ENCODE measurements around the gene EP400. TPM values are rescaled to one million over a fixed set of nuclear protein-coding genes. Genes with fewer than 3 reads are reported as not detected.

Gene EP400
- total and polyA plus RNA-seq, 9 of the 15 experiments (the other 6 are each of a cell fraction or from before 2014, with no cell fraction given) = 4.5 to 58.0 (median 7.0) TPM

DNA sequence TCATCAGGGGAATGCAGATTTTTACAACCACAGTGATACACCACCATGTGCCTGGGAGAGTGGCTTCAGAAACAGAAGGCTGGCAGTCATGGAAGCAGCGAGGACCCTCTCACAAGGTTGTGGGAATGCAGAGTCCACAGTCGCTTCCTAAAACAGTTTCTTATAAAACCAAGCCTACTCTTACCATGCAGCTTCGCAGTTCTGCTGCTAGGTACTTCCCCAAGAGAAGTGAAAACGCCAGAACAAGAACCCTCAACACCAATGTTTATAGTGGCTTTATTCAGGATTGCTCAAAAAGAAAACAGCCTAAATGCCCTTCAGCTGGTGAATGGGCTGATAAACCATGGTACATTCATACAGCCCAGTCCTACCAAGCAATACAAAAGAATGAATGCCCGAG, 107.2 kb downstream of the EP400 start (continued):
- TF ChIP-seq, protein P1, sequence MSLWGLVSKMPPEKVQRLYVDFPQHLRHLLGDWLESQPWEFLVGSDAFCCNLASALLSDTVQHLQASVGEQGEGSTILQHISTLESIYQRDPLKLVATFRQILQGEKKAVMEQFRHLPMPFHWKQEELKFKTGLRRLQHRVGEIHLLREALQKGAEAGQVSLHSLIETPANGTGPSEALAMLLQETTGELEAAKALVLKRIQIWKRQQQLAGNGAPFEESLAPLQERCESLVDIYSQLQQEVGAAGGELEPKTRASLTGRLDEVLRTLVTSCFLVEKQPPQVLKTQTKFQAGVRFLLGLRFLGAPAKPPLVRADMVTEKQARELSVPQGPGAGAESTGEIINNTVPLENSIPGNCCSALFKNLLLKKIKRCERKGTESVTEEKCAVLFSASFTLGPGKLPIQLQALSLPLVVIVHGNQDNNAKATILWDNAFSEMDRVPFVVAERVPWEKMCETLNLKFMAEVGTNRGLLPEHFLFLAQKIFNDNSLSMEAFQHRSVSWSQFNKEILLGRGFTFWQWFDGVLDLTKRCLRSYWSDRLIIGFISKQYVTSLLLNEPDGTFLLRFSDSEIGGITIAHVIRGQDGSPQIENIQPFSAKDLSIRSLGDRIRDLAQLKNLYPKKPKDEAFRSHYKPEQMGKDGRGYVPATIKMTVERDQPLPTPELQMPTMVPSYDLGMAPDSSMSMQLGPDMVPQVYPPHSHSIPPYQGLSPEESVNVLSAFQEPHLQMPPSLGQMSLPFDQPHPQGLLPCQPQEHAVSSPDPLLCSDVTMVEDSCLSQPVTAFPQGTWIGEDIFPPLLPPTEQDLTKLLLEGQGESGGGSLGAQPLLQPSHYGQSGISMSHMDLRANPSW (CRISPR knock-in tag; IDR thresholded peaks at IDR 0.05) = no peak

DNA sequence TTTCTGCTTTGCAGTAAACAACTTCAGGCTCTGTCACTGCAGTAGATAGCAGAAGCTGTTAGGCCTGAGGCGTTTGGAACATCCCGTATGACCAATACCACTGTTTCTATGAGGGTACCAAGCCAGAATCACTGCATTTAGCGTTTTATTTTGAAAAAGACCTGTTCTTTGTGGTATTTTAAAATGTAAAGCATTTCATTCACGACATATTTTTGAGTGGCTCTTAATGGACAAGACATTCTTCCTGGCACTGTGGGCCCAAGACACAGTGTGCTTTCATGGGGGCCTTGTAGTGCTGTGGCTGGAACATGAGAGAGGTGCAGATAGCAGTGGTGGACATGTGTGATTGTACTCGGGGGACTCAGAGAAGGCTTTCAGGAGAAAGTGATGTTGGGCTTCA, 107.9 kb downstream of the EP400 start:
- FAIRE-seq = no peak
- ChIA-PET CTCF (ENCODE audit: low intra/inter-chr PET ratio) (interaction anchor here (0.7 kb wide), 1 partner anchor 1232 kb away, joined by 5 read pairs; no protein-coding TSS in a partner anchor), POLR2A (interaction anchor here (0.7 kb wide), 1 partner anchor 62 kb away, joined by 3 read pairs; no protein-coding TSS in a partner anchor)
- no peak for DNase-seq (ENCODE audit: extremely low read depth in 1 of 4, low spot score in 3 of 4)
- no peak for ATAC-seq
- no peak overlapping the region for H3K9ac ChIP-seq (ENCODE audit: insufficient read depth in 1 of 2, low read depth in 2 of 2, low read length in 2 of 2)
- H3K36me3 ChIP-seq (ENCODE audit: control insufficient read depth, insufficient read depth, low read length) = peaks cover 87% of the 10 kb centered on the region
- no peaks in the 10 kb centered on the region for H3K4me1 ChIP-seq (replicated peaks in 1 of 2; ENCODE audit: control insufficient read depth in 2 of 2, insufficient read depth in 2 of 2, low read length in 2 of 2)
- WGBS (ENCODE audit: insufficient coverage, low coverage, missing lambda C conversion rate) = 89% methylated on average over 5 of the region's 5 CpGs
- no peaks in the 10 kb centered on the region for H3K27me3 ChIP-seq (ENCODE audit: control insufficient read depth in 2 of 2, insufficient read depth in 2 of 2, low read length in 2 of 2)
- intact Hi-C loops (cut with micrococcal nuclease) (no loop called here), in situ Hi-C loops (cut with MboI) (no loop called here)
- no peaks in the 10 kb centered on the region for H3K9me1 ChIP-seq (ENCODE audit: control insufficient read depth, insufficient read depth, low read length)
- no TSS peak for BruUV-seq (replicated peaks)
- H3K4me2 ChIP-seq (ENCODE audit: insufficient read depth, low read length) = no peak overlapping the region
- no peak overlapping the region for H3K27ac ChIP-seq (ENCODE audit: extremely low read depth, low read depth, low read length)
- no peaks in the 10 kb centered on the region for H3K79me2 ChIP-seq (ENCODE audit: control insufficient read depth, insufficient read depth, low read length)
- peaks cover 4% of the 10 kb centered on the region; the same call in 1 of the 2 replicates for H4K20me1 ChIP-seq (replicated peaks; ENCODE audit: control insufficient read depth, insufficient read depth, low read length)
- H3K4me3 ChIP-seq = no peak overlapping the region
- no peaks in the 10 kb centered on the region for H3K9me3 ChIP-seq (replicated peaks; ENCODE audit: control insufficient read depth, insufficient read depth, low read depth, low read length)
- TF ChIP-seq, protein P2, sequence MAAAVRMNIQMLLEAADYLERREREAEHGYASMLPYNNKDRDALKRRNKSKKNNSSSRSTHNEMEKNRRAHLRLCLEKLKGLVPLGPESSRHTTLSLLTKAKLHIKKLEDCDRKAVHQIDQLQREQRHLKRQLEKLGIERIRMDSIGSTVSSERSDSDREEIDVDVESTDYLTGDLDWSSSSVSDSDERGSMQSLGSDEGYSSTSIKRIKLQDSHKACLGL (CRISPR knock-in tag; IDR thresholded peaks at IDR 0.05; ENCODE audit: borderline replicate concordance, poor library complexity, severe bottlenecking) = no peak
- TF ChIP-seq CBX3 (IDR thresholded peaks at IDR 0.05; ENCODE audit: borderline replicate concordance in 1 of 2, low read length in 2 of 2) = no peak
- no peak overlapping the region for H2AFZ ChIP-seq (ENCODE audit: low read depth, low read length)
